Ascending aorta (tissue), 2 donors: Measurements from ENCODE around the gene RSRC1. TPM values are rescaled to one million over a fixed set of nuclear protein-coding genes. Genes with fewer than 3 reads are reported as not detected.
A peak's percentile ranks its signal among the peaks of the same experiment; 100 is the strongest.
"Not testable (repeated sequence)": the region's sequence is repeated elsewhere in the genome, so short reads cannot be mapped to it uniquely, and the experiment has no call there.

Source experiments
- DNase-seq, 2 donors: peaks; one replicate each; pipeline ENCODE4 v3.0.0-alpha.2; 2019; ENCODE audit warnings: low spot score in 2 of 2
- H3K27ac ChIP-seq, 2 donors: fragments of 200-600 bp; sonication (generic); one replicate each; pipeline ENCODE4 v1.5.1; 2016 to 2017; ENCODE audit warnings: mild to moderate bottlenecking in 1 of 2
- H3K27me3 ChIP-seq: fragments of 200-600 bp; sonication (generic); one replicate; pipeline ENCODE4 v1.5.1; 2017
- H3K36me3 ChIP-seq, 2 donors: fragments of 200-600 bp; sonication (generic); one replicate each; pipeline ENCODE4 v1.5.1; 2016
- H3K4me1 ChIP-seq, 2 donors: fragments of 200-600 bp; sonication (generic); one replicate each; pipeline ENCODE4 v1.5.1; 2016 to 2017; ENCODE audit warnings: mild to moderate bottlenecking in 1 of 2
- H3K4me3 ChIP-seq, 2 donors: fragments of 200-600 bp; sonication (generic); one replicate each; pipeline ENCODE4 v1.5.1; 2016 to 2017; ENCODE audit warnings: mild to moderate bottlenecking in 1 of 2
- H3K9me3 ChIP-seq, 2 donors: fragments of 200-600 bp; sonication (generic); one replicate each; pipeline ENCODE4 v1.5.1; 2016
- CTCF ChIP-seq, 3 experiments: fragments of 200-600 bp in 2 of 3; fragments of 450-650 bp in 1 of 3; sonication (generic) in 2 of 3; IDR thresholded peaks; one replicate each; pipeline ENCODE4 v1.5.1; 2016 to 2019; ENCODE audit warnings: antibody characterized with exemption in 3 of 3, mild to moderate bottlenecking in 1 of 3, moderate library complexity in 1 of 3
- intact Hi-C: fragments of 100-400 bp; cut with DNase I; formaldehyde crosslinking; loops from one replicate; pipeline ENCODE4 v1.15.1; 2023
- total RNA-seq: library from RNA; depleted of rRNA; stranded (reverse); fragments of >200 nt; gene quantifications from one replicate; pipeline ENCODE4 v1.1.0, GENCODE V29; 2016

The RSRC1 gene
- total RNA-seq, 1 donor from 2014 or later: 28.0 TPM

- no peaks in the 10 kb centered on the region for H3K36me3 ChIP-seq
- no peak overlapping the region for H3K27ac ChIP-seq
- DNase-seq: no peak
- H3K9me3 ChIP-seq: no peaks in the 10 kb centered on the region
- TF ChIP-seq CTCF (IDR thresholded peaks at IDR 0.05): no peak
- H3K4me1 ChIP-seq: no peaks in the 10 kb centered on the region
- intact Hi-C loops: no loop called here
- no peak overlapping the region for H3K4me3 ChIP-seq
- H3K27me3 ChIP-seq: no peaks in the 10 kb centered on the region
These were observed 426.0 kb downstream of the RSRC1 start for GRCh38 chr3:158535918-158536317.

- no peak for DNase-seq
- peaks cover 0 to 1% of the 10 kb centered on the region in 2 donors for H3K36me3 ChIP-seq
- intact Hi-C loops: no loop called here
- peak in 1 of 3 experiments; percentile 33 for TF ChIP-seq CTCF (IDR thresholded peaks at IDR 0.05)
- H3K27me3 ChIP-seq: no peaks in the 10 kb centered on the region
- H3K9me3 ChIP-seq: no peaks in the 10 kb centered on the region
- H3K27ac ChIP-seq: no peak overlapping the region
- H3K4me3 ChIP-seq: no peak overlapping the region
- H3K4me1 ChIP-seq: no peaks in the 10 kb centered on the region
These were observed 429.6 kb downstream of the RSRC1 start for GRCh38 chr3:158539414-158540014.

GRCh38 chr3:158540066-158540465 is 430.2 kb downstream of the RSRC1 start:
- H3K9me3 ChIP-seq: no peaks in the 10 kb centered on the region
- TF ChIP-seq CTCF (IDR thresholded peaks at IDR 0.05): no peak
- no peak for DNase-seq
- no peak overlapping the region for H3K27ac ChIP-seq
- H3K27me3 ChIP-seq: no peaks in the 10 kb centered on the region
- no peak overlapping the region for H3K4me3 ChIP-seq
- H3K4me1 ChIP-seq: no peaks in the 10 kb centered on the region
- intact Hi-C loops: no loop called here
- peaks cover 0 to 6% of the 10 kb centered on the region in 2 donors for H3K36me3 ChIP-seq

- Histone ChIP-seq H3K27me3 (no peaks in the 10 kb centered on the region), H3K4me1 (no peaks in the 10 kb centered on the region), H3K9me3 (no peaks in the 10 kb centered on the region), H3K27ac (no peak overlapping the region), H3K4me3 (no peak overlapping the region), H3K36me3 (peaks cover 0 to 6% of the 10 kb centered on the region in 2 donors)
- no peak for TF ChIP-seq CTCF (IDR thresholded peaks at IDR 0.05)
- intact Hi-C loops: no loop called here
- no peak for DNase-seq
These were observed 438.8 kb downstream of the RSRC1 start for GRCh38 chr3:158548691-158549090.

GRCh38 chr3:158549938-158550337 is 440.0 kb downstream of the RSRC1 start:
- H3K4me1 ChIP-seq, H3K9me3 ChIP-seq, intact Hi-C loops, H3K27me3 ChIP-seq, DNase-seq, H3K36me3 ChIP-seq, H3K4me3 ChIP-seq, H3K27ac ChIP-seq: not testable (repeated sequence)

DNA sequence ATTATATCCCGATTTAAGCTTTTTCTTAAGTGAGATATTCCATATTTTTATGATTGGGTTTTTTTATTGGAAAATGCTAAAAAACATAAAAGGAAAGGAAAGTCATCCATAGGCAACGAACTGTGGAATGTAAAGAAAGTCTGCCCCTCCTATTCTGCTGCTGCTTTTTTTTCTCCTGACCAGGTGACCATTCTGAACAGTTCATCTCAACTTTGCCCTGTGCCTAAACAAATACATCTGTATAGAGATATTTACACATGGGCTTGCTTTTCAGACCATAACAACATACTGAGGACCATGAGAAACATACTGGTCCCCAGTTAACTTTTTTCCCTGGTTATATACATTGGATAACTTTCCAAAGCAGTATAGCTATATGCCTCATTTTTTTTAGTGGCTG is 442.2 kb downstream of the RSRC1 start:
- no peak overlapping the region for H3K4me3 ChIP-seq
- no peaks in the 10 kb centered on the region for H3K4me1 ChIP-seq
- H3K9me3 ChIP-seq: no peaks in the 10 kb centered on the region
- DNase-seq: no peak
- H3K27ac ChIP-seq: no peak overlapping the region
- no peaks in the 10 kb centered on the region for H3K27me3 ChIP-seq
- TF ChIP-seq CTCF (IDR thresholded peaks at IDR 0.05): no peak
- no peaks in the 10 kb centered on the region for H3K36me3 ChIP-seq
- intact Hi-C loops: no loop called here
